Lower leg skin (tissue), 3 donors: ENCODE data around the gene COX7C.

Experiments
- POLR2A ChIP-seq, 2 donors: fragments of 450-650 bp; IDR thresholded peaks; one replicate each; pipeline ENCODE4 v1.6.1; 2016 to 2017; ENCODE audit warnings: antibody characterized with exemption in 2 of 2, mild to moderate bottlenecking in 1 of 2, moderate library complexity in 1 of 2
- TF ChIP-seq, protein P1 (sequence below), 3 donors: fragments of 450-650 bp; IDR thresholded peaks; one replicate each; pipeline ENCODE4 v1.5.1; 2016; ENCODE audit warnings: antibody characterized with exemption in 3 of 3, mild to moderate bottlenecking in 3 of 3, moderate library complexity in 2 of 3

- TF ChIP-seq, protein P1, sequence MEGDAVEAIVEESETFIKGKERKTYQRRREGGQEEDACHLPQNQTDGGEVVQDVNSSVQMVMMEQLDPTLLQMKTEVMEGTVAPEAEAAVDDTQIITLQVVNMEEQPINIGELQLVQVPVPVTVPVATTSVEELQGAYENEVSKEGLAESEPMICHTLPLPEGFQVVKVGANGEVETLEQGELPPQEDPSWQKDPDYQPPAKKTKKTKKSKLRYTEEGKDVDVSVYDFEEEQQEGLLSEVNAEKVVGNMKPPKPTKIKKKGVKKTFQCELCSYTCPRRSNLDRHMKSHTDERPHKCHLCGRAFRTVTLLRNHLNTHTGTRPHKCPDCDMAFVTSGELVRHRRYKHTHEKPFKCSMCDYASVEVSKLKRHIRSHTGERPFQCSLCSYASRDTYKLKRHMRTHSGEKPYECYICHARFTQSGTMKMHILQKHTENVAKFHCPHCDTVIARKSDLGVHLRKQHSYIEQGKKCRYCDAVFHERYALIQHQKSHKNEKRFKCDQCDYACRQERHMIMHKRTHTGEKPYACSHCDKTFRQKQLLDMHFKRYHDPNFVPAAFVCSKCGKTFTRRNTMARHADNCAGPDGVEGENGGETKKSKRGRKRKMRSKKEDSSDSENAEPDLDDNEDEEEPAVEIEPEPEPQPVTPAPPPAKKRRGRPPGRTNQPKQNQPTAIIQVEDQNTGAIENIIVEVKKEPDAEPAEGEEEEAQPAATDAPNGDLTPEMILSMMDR (IDR thresholded peaks at IDR 0.05): no peak
- TF ChIP-seq POLR2A (IDR thresholded peaks at IDR 0.05): no peak
Measured at GRCh38 chr5:86570427-86571083, 47.2 kb upstream of the COX7C start.
